Measurements from ENCODE around the gene FRMD4B.

The FRMD4B gene

DNA sequence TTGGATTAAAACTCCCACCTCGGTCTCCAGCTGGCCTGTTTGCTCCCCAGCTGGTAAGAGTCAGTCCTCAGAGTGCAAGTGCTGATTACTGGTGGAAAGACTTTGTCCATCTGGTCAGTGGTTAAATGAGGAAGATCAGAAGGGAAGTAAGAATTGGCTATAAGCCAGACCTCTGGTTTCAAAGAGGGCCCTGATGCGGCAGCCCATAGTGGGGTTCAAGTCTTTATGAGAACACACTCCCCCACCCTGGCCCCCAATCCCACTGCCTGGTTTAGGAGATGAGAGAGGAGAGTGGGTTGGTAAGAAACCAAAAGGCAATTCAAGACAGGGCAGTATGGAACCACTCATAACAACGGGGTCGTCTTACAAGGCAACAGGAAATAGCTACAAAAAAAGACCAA is 65.0 kb downstream of the FRMD4B start:
- H3K27ac Mint-ChIP-seq, result peak overlapping the region; percentile 16 to 65 (median 47)
- H3K27me3 Mint-ChIP-seq (ENCODE audit: low read depth), result peaks cover 4% of the 10 kb centered on the region
- no peaks in the 10 kb centered on the region for H3K36me3 Mint-ChIP-seq (ENCODE audit: low read depth)
- H3K4me3 Mint-ChIP-seq, result no peak overlapping the region
- H3K9me3 Mint-ChIP-seq, result no peaks in the 10 kb centered on the region
- peaks cover 28% of the 10 kb centered on the region for H3K4me1 Mint-ChIP-seq
- TF ChIP-seq, protein P1, sequence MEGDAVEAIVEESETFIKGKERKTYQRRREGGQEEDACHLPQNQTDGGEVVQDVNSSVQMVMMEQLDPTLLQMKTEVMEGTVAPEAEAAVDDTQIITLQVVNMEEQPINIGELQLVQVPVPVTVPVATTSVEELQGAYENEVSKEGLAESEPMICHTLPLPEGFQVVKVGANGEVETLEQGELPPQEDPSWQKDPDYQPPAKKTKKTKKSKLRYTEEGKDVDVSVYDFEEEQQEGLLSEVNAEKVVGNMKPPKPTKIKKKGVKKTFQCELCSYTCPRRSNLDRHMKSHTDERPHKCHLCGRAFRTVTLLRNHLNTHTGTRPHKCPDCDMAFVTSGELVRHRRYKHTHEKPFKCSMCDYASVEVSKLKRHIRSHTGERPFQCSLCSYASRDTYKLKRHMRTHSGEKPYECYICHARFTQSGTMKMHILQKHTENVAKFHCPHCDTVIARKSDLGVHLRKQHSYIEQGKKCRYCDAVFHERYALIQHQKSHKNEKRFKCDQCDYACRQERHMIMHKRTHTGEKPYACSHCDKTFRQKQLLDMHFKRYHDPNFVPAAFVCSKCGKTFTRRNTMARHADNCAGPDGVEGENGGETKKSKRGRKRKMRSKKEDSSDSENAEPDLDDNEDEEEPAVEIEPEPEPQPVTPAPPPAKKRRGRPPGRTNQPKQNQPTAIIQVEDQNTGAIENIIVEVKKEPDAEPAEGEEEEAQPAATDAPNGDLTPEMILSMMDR (IDR thresholded peaks at IDR 0.05; ENCODE audit: unreplicated experiment in 3 of 3), result no peak

DNA sequence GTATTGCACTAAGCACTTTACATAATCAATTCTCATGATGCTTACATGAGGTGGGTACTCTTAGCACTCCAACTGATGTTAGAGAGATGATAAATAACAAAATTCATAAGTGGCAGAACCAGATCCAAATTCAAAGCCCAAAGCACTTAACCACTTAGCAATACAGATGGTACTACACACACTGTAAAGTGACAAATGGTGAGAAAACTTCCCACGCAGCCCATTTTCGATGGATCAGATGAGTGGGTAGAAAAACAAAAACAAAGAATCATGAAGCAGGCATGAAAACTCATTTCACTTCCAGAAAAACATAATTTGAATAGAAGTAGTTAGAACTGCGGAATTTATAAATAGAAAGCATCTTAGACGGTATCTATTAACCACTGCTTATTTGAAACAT is 66.2 kb downstream of the FRMD4B start:
- no peaks in the 10 kb centered on the region for H3K9me3 Mint-ChIP-seq
- H3K4me3 Mint-ChIP-seq, result no peak overlapping the region
- TF ChIP-seq, protein P1 (IDR thresholded peaks at IDR 0.05; ENCODE audit: unreplicated experiment in 3 of 3), result no peak
- H3K27me3 Mint-ChIP-seq (ENCODE audit: low read depth), result peaks cover 4% of the 10 kb centered on the region
- H3K4me1 Mint-ChIP-seq, result peaks cover 28% of the 10 kb centered on the region
- H3K27ac Mint-ChIP-seq, result no peak overlapping the region
- H3K36me3 Mint-ChIP-seq (ENCODE audit: low read depth), result no peaks in the 10 kb centered on the region

DNA sequence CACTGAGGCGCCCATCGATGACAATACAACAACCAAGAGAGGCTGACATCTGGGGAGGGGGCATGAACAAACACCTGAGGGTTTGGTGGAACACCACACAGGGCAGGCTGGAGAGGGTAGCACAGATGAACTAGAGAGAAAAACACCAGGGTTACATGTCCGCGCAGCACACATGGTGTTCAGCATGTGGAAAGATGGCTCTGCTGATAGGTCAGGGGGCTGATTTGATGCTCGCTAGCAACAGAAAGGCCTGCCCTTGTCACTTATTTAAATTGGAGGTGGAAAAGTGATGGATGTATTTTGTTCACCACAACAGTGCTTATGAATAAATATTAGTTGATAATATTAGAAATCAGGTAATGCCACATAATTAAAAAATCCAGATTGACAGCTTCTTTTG is 67.5 kb downstream of the FRMD4B start:
- H3K9me3 Mint-ChIP-seq, result no peaks in the 10 kb centered on the region
- TF ChIP-seq, protein P1 (IDR thresholded peaks at IDR 0.05; ENCODE audit: unreplicated experiment in 3 of 3), result no peak
- H3K36me3 Mint-ChIP-seq (ENCODE audit: low read depth), result no peaks in the 10 kb centered on the region
- no peak overlapping the region for H3K4me3 Mint-ChIP-seq
- peaks cover 4% of the 10 kb centered on the region for H3K27me3 Mint-ChIP-seq (ENCODE audit: low read depth)
- H3K4me1 Mint-ChIP-seq, result peaks cover 28% of the 10 kb centered on the region
- H3K27ac Mint-ChIP-seq, result no peak overlapping the region

DNA sequence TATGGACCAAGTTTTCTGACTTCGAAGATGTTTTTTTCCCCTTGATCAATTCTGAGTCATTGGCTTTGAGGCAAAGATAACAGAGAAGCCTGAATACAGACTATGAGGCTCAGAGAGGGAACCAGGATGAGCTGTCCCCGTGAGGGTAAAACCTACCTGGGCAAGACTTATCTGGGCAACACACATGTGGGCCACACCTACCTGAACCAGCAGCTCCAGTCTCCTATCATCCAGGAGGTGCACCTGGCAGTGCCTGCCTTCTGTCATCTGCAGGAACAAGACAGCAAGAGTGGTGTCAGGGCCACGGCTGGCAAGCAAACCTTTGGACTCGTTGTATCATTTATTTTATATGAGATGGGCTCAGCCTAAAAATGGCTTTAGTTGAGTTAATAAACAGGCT is 72.6 kb downstream of the FRMD4B start:
- TF ChIP-seq, protein P1 (IDR thresholded peaks at IDR 0.05; ENCODE audit: unreplicated experiment in 3 of 3), result no peak
- Mint-ChIP-seq H3K9me3 (no peaks in the 10 kb centered on the region), H3K4me1 (peaks cover 4% of the 10 kb centered on the region), H3K4me3 (no peak overlapping the region), H3K27ac (no peak overlapping the region), H3K27me3 (ENCODE audit: low read depth) (no peaks in the 10 kb centered on the region), H3K36me3 (ENCODE audit: low read depth) (peaks cover 3% of the 10 kb centered on the region)

DNA sequence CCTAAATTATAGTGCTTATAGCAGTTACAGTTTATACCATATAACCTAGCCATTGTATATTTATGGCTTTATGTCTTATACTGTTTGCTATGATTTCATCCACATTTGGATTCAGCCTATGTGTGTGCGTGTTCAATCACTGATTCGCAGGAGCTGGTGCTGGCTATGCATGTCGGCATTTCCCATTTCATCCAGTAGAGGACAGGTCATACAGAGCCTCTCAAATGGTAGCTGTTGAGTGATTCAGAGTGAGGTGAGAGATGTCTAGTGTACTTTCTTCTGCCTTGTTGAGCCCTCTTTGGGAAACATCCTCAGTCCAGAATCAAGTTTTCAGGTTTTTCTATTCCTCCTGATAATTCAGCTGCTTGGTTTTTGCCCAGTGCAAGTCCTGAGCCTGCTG is 76.1 kb downstream of the FRMD4B start:
- no peak overlapping the region for H3K4me3 Mint-ChIP-seq
- H3K27ac Mint-ChIP-seq, result no peak overlapping the region
- peaks cover 3% of the 10 kb centered on the region for H3K36me3 Mint-ChIP-seq (ENCODE audit: low read depth)
- H3K9me3 Mint-ChIP-seq, result no peaks in the 10 kb centered on the region
- TF ChIP-seq, protein P1 (IDR thresholded peaks at IDR 0.05; ENCODE audit: unreplicated experiment in 3 of 3), result peak; percentile 57 to 69 (median 64)
- no peaks in the 10 kb centered on the region for H3K27me3 Mint-ChIP-seq (ENCODE audit: low read depth)
- H3K4me1 Mint-ChIP-seq, result peaks cover 13% of the 10 kb centered on the region
